HT-29 (cell line): ENCODE data around the gene LOXHD1. TPM values are rescaled to one million over a fixed set of nuclear protein-coding genes. Genes with fewer than 3 reads are reported as not detected.

Experiments
- total RNA-seq: library from RNA; depleted of rRNA; stranded (reverse); fragments of >200 nt; shearing (Covaris generic); gene quantifications from 2 replicates; pipeline ENCODE4 v1.2.3, GENCODE V29; 2014; rRNA removed

LOXHD1 gene
- total RNA-seq, 1 experiment from 2014 or later: not detected

Other genes with a start within 250 kb of the LOXHD1 start
- gene ST8SIA5, start 99.8 kb upstream of the LOXHD1 start, total RNA-seq: not detected in 2 replicates